Esophagus (tissue), 2 donors: ENCODE results near the gene CHCHD3. TPM values are rescaled to one million over a fixed set of nuclear protein-coding genes. Genes with fewer than 3 reads are reported as not detected.
A peak's percentile ranks its signal among the peaks of the same experiment; 100 is the strongest.

Source experiments
- H3K27ac ChIP-seq, 2 donors: one replicate each; pipeline ENCODE4 v1.5.1; 2013; ENCODE audit warnings: low read depth in 2 of 2, mild to moderate bottlenecking in 2 of 2, inconsistent platforms in 1 of 2, low read length in 1 of 2, moderate library complexity in 1 of 2
- H3K27me3 ChIP-seq, 2 donors: one replicate each; pipeline ENCODE4 v1.6.1; 2013; ENCODE audit warnings: low read length in 2 of 2, control low read depth in 1 of 2, mild to moderate bottlenecking in 1 of 2; ENCODE audit not compliant: insufficient read depth in 2 of 2, control insufficient read depth in 1 of 2
- H3K36me3 ChIP-seq, 2 donors: one replicate each; pipeline ENCODE4 v1.6.1; 2013; ENCODE audit warnings: low read length in 1 of 2; ENCODE audit not compliant: control insufficient read depth in 2 of 2, insufficient read depth in 2 of 2
- H3K4me1 ChIP-seq, 2 donors: one replicate each; pipeline ENCODE4 v1.6.1; 2013; ENCODE audit warnings: low read length in 1 of 2; ENCODE audit not compliant: control insufficient read depth in 2 of 2, insufficient read depth in 2 of 2
- H3K4me3 ChIP-seq, 2 donors: one replicate each; pipeline ENCODE4 v1.5.1; 2013; ENCODE audit warnings: low read length in 2 of 2, mild to moderate bottlenecking in 2 of 2, low read depth in 1 of 2, moderate library complexity in 1 of 2
- H3K9me3 ChIP-seq, 2 donors: one replicate each; pipeline ENCODE4 v1.6.1; 2013; ENCODE audit warnings: mild to moderate bottlenecking in 2 of 2, low read depth in 1 of 2, low read length in 1 of 2, moderate library complexity in 1 of 2; ENCODE audit not compliant: control insufficient read depth in 2 of 2, insufficient read depth in 1 of 2
- WGBS, 2 donors: extraction: QIAGEN DNeasy Blood & Tissue Kit; methylation state at CpG; one replicate each; pipeline ENCODE4 v1.1.7; 2013; 5-methylcytosine and 5-hydroxymethylcytosine counted together
- polyA plus RNA-seq, 2 donors: library from polyadenylated mRNA; stranded (reverse); fragments of 200-250 nt; gene quantifications; one replicate each; pipeline ENCODE4 v1.2.3, GENCODE V29; 2013
- donor health status: healthy with polysubstance abuse.
- donor health status: Bipolar disorder and iron deficiency.

The CHCHD3 gene
- polyA plus RNA-seq, 2 donors: 7.4 to 29.0 TPM

DNA sequence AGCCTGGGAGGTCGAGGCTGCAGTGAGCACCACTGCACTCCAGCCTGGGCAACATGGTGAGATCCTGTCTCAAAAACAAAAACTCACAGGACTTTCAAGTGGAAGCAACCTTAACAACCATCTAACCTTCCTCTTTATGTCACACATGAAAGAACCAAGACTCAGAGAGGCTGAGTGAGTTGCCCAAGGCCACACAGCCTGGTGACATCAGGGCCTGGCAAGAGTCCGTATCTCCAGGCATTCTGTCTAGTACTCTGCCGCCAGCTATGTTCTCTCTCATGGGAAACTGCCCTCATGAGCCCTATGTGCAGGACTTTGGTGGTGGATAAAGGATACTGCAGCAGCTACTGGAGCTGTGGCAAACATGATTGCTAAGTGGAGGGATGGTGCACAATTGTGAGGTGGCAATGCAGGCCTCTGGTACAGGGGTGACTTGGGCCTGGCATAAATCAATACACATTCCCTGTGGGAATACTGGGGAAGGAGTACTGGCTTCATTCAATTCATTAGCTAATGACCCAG, 10.1 kb upstream of the CHCHD3 start:
- H3K27ac ChIP-seq: no peak overlapping the region
- no peaks in the 10 kb centered on the region for H3K4me1 ChIP-seq
- no peaks in the 10 kb centered on the region for H3K36me3 ChIP-seq
- H3K9me3 ChIP-seq: no peaks in the 10 kb centered on the region
- H3K27me3 ChIP-seq: no peaks in the 10 kb centered on the region
- no peak overlapping the region for H3K4me3 ChIP-seq
- 89% methylated on average over 3 of the region's 3 CpGs for WGBS, 2 donors

GRCh38 chr7:133082390-133082766, 488 bp upstream of the CHCHD3 start:
- Histone ChIP-seq H3K27me3 (no peaks in the 10 kb centered on the region), H3K4me1 (peaks cover 2 to 3% of the 10 kb centered on the region in 2 donors), H3K4me3 (peak overlapping the region in 1 of 2 donors; percentile 94), H3K27ac (no peak overlapping the region), H3K9me3 (no peaks in the 10 kb centered on the region), H3K36me3 (no peaks in the 10 kb centered on the region)
- 88 to 91% methylated on average over 3 of the region's 3 CpGs for whole genome bisulfite sequencing, 2 donors

DNA sequence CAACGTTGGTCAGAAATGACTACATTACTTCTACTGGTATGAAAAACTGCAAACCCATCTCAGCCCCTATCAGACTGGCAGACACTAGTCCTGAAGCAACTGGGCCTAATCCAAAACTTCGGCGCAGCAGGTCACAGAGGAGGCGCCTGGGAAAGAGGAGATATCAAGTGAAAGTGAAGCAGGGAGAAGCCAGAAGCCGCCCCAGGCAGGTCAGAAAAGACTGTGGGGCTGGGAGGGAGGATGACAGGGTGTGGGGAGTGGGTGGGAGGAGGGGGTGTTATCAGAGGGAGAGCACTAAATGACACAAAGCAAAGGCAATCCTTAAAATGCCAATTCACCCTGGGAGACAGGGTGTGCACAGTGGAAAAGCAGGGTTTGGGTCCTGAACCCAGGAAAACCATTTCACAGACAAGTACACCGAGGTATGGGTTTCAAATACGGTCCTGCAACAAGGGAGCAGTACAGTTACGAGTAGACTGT, 731 bp downstream of the CHCHD3 start:
- WGBS, 2 donors: 4% methylated on average over 8 of the region's 8 CpGs
- Histone ChIP-seq H3K36me3 (no peaks in the 10 kb centered on the region), H3K9me3 (no peaks in the 10 kb centered on the region)

DNA sequence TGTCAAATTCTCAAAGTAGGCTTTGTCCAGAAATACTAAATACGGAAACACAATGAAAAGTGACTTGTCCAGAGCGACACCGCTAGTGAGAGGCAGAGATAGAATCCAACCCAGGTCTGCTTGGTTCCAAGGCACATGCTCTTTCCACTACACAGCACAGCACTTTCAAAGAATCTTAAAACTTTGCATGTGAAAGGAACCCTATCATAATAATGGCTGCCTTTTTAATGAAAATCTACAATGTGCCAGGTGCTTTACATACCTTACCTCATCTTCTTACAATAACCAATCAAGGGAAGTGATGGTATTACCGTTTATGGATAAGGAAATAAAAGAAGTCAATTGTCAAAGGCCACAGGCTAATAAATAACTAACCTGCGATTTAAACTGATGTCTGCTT, 2.6 kb downstream of the CHCHD3 start:
- H3K27me3 ChIP-seq: no peaks in the 10 kb centered on the region
- 71 to 81% methylated on average over 5 of the region's 5 CpGs for WGBS, 2 donors
- peaks cover 0 to 3% of the 10 kb centered on the region in 2 donors for H3K36me3 ChIP-seq
- H3K9me3 ChIP-seq: no peaks in the 10 kb centered on the region
- no peak overlapping the region for H3K4me3 ChIP-seq
- peaks cover 2 to 5% of the 10 kb centered on the region in 2 donors for H3K4me1 ChIP-seq
- H3K27ac ChIP-seq: no peak overlapping the region

More for the DNA sequence above, 731 bp downstream of the CHCHD3 start:
- Histone ChIP-seq H3K27ac (peak overlapping the region; percentile 7 to 80), H3K4me1 (peaks cover 2 to 5% of the 10 kb centered on the region in 2 donors), H3K27me3 (no peaks in the 10 kb centered on the region), H3K4me3 (peak overlapping the region; percentile 87 to 94)

- peaks cover 2 to 5% of the 10 kb centered on the region in 2 donors for H3K4me1 ChIP-seq
Measured at GRCh38 chr7:133077394-133077793, 4.5 kb downstream of the CHCHD3 start.

DNA sequence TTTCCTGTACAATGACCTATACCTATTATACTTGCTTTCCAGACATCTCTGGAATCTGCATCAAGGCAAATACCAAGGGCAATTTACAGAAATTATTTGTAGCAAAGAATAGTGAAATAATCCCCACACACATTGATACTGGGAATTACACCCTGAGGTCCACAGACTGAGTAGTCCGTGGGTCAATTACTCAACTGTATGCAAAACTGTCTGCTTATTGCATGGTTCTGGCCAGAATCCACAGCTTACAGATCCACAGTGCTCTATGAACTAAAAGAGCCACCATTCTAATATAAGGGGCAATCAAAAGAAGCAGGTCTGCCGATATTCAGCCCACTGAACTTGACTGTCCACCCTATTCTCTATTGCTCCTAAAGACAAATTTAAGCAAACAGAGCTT, 5.7 kb downstream of the CHCHD3 start:
- Histone ChIP-seq H3K9me3 (no peaks in the 10 kb centered on the region), H3K4me1 (peaks cover 2 to 4% of the 10 kb centered on the region in 2 donors), H3K36me3 (peaks cover 0 to 3% of the 10 kb centered on the region in 2 donors), H3K27ac (no peak overlapping the region), H3K27me3 (no peaks in the 10 kb centered on the region), H3K4me3 (no peak overlapping the region)
- WGBS, 2 donors: 80 to 87% methylated on average over 2 of the region's 2 CpGs

More at GRCh38 chr7:133077394-133077793, 4.5 kb downstream of the CHCHD3 start:
- Histone ChIP-seq H3K4me3 (no peak overlapping the region), H3K27ac (no peak overlapping the region), H3K27me3 (no peaks in the 10 kb centered on the region), H3K9me3 (no peaks in the 10 kb centered on the region), H3K36me3 (peaks cover 0 to 3% of the 10 kb centered on the region in 2 donors)
- 85 to 88% methylated on average over 4 of the region's 4 CpGs for WGBS, 2 donors

DNA sequence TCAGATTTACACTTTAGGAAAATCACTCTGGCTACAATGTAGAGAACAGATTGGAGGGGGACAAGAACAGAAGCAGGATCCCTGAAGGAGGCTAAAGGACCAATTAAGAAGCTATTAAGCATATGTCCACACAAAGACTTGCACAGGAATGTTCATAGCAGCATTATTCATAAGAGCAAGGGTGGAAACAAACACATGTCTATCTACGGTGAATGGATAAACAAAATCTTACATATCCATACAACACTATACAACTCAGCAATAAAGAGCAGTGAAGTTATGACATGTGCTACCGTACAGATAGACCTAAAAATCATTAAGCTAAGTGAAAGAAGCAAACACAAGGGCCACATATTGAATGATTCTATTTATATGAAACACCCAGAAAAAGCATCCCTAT, 10.4 kb downstream of the CHCHD3 start:
- H3K36me3 ChIP-seq: peaks cover 0 to 3% of the 10 kb centered on the region in 2 donors
- WGBS, 2 donors: 91% methylated on average over 2 of the region's 2 CpGs
- H3K4me1 ChIP-seq: peaks cover 0 to 3% of the 10 kb centered on the region in 2 donors
- no peaks in the 10 kb centered on the region for H3K27me3 ChIP-seq
- no peak overlapping the region for H3K27ac ChIP-seq
- H3K4me3 ChIP-seq: no peak overlapping the region
- no peaks in the 10 kb centered on the region for H3K9me3 ChIP-seq

- no peaks in the 10 kb centered on the region for H3K9me3 ChIP-seq
- H3K27me3 ChIP-seq: no peaks in the 10 kb centered on the region
- peaks cover 0 to 3% of the 10 kb centered on the region in 2 donors for H3K36me3 ChIP-seq
- 36 to 42% methylated on average over 2 of the region's 2 CpGs for WGBS, 2 donors
- no peaks in the 10 kb centered on the region for H3K4me1 ChIP-seq
- H3K4me3 ChIP-seq: no peak overlapping the region
- H3K27ac ChIP-seq: no peak overlapping the region
Measured at GRCh38 chr7:133070562-133070961, 11.3 kb downstream of the CHCHD3 start.

- no peak overlapping the region for H3K4me3 ChIP-seq
- no peaks in the 10 kb centered on the region for H3K4me1 ChIP-seq
- H3K27me3 ChIP-seq: no peaks in the 10 kb centered on the region
- H3K27ac ChIP-seq: no peak overlapping the region
- no peaks in the 10 kb centered on the region for H3K36me3 ChIP-seq
- 97 to 98% methylated on average over 1 of the region's 1 CpG for WGBS, 2 donors
- no peaks in the 10 kb centered on the region for H3K9me3 ChIP-seq
Measured at GRCh38 chr7:133065301-133065700, 16.6 kb downstream of the CHCHD3 start.

DNA sequence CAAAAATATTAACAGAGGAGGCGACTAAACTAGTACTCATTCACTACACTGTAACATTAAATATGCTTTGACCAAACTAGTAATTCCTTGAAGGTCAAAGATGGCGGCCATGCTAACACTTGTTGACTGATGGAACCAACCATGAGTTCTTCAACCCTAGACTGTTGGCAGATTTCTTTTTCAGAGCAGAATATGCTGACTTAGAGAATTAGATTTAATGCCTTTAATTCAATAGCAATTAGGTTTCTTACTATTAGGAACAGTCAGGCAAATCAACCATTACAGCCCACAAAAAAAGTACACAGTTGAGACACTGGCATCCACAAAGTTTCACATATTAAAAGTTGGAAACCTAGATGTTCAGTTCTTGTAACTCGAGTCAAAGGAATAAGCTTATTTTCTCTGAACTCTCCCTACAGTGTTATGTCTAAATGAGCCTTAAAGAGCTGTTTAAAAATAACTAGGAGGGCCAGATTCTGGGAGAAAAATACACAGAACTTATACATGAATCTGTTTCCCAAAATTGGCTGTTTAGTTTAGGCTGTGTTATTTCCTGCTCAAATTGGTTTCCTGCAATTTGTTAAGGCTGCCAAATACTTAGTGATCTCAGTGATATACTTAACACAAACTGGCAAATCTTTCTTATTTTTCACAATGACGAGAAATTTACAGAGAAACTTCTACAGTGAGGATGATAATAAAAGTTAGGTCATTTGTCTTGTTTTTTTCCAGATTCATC, 17.6 kb downstream of the CHCHD3 start:
- Histone ChIP-seq H3K27ac (no peak overlapping the region), H3K4me3 (no peak overlapping the region), H3K9me3 (no peaks in the 10 kb centered on the region), H3K4me1 (no peaks in the 10 kb centered on the region), H3K27me3 (no peaks in the 10 kb centered on the region), H3K36me3 (no peaks in the 10 kb centered on the region)
- WGBS, 2 donors: 82 to 86% methylated on average over 4 of the region's 4 CpGs
